HCT116 (cell line): Measurements from ENCODE around the gene ST6GALNAC2. TPM values are rescaled to one million over a fixed set of nuclear protein-coding genes. Genes with fewer than 3 reads are reported as not detected.

Experiments used
- ATAC-seq: fragments of 200-7000 bp; cut with Tn5 transposase; 2 replicates; pipeline ENCODE4 v1.9.1; 2020; ENCODE audit warnings: mild to moderate bottlenecking, moderate library complexity
- BruUV-seq: library from RNA; stranded (reverse); fragments of 400-500 nt; replicated peaks from 2 replicates; lab custom pipeline; 2021; lab: Mats Ljungman, UMichigan
- CTCF ChIA-PET: fragments of 300-600 bp; sonication (Branson Sonifier 250); formaldehyde crosslinking; loops from one replicate; lab custom pipeline; 2021; ENCODE audit warnings: antibody characterized with exemption; lab: Charles Lee
- POLR2A ChIA-PET: fragments of 300-600, 350-600 bp; sonication (Branson Sonifier 250); formaldehyde crosslinking; loops from one replicate; lab custom pipeline; 2021; ENCODE audit warnings: antibody characterized with exemption; lab: Charles Lee
- RAD21 ChIA-PET, 2 experiments: fragments of 300-600 bp; sonication (Branson Sonifier 250); formaldehyde crosslinking; loops; one replicate each; lab custom pipeline; 2023; ENCODE audit warnings: low total read pairs in 2 of 2; ENCODE audit not compliant: uncharacterized antibody in 2 of 2, unreplicated experiment in 2 of 2, low non-redundant PET in 1 of 2; lab: Charles Lee
- DNase-seq: peaks from one replicate; pipeline ENCODE4 v3.0.0-alpha.2; 2010; ENCODE audit warnings: low read depth, low spot score
- H2AFZ ChIP-seq: fragments of 200-600 bp; shearing (Covaris generic), sonication (generic); 2 replicates; pipeline ENCODE4 v1.6.1; 2017; ENCODE audit warnings: low read depth, mixed run types, mixed read lengths, antibody characterized with exemption, low read length; ENCODE audit not compliant: poor library complexity, severe bottlenecking
- H3K27ac ChIP-seq: 2 replicates; pipeline ENCODE4 v1.5.1; 2012; ENCODE audit warnings: low read depth, low read length
- H3K27me3 ChIP-seq: fragments of 200-600 bp; sonication (generic); 2 replicates; pipeline ENCODE4 v1.6.1; 2016; ENCODE audit warnings: mixed run types, low read length, mixed read lengths; ENCODE audit not compliant: insufficient read depth
- H3K36me3 ChIP-seq, 2 experiments: fragments of 200-500 bp in 1 of 2; fragments of 200-600 bp in 1 of 2; sonication (Bioruptor generic) in 1 of 2; sonication (generic) in 1 of 2; 2 replicates each; pipeline versions ENCODE4 v1.5.1 to v1.6.1; 2014 to 2016; ENCODE audit warnings: low read length in 2 of 2, inconsistent platforms in 1 of 2, mixed read lengths in 1 of 2, mixed run types in 1 of 2; ENCODE audit not compliant: insufficient read depth in 2 of 2, control insufficient read depth in 1 of 2
- H3K4me1 ChIP-seq, 2 experiments: fragments of 200-600 bp in 1 of 2; sonication (generic) in 1 of 2; 2 replicates each; pipeline versions ENCODE4 v1.5.1 to v1.6.1; 2012 to 2017; ENCODE audit warnings: low read length in 2 of 2, inconsistent platforms in 1 of 2, mild to moderate bottlenecking in 1 of 2, mixed read lengths in 1 of 2, mixed run types in 1 of 2, moderate library complexity in 1 of 2; ENCODE audit not compliant: insufficient read depth in 2 of 2, control insufficient read depth in 1 of 2
- H3K4me2 ChIP-seq: fragments of 200-600 bp; sonication (generic); 2 replicates; pipeline ENCODE4 v1.6.1; 2017; ENCODE audit warnings: mixed run types, low read length, mixed read lengths
- H3K4me3 ChIP-seq, 2 experiments: fragments of 200-600 bp in 1 of 2; sonication (generic) in 1 of 2; replicated peaks in 1 of 2; 2 replicates each; pipeline ENCODE4 v1.5.1; 2011 to 2016; ENCODE audit warnings: low read length in 2 of 2, control low read depth in 1 of 2, low read depth in 1 of 2, mild to moderate bottlenecking in 1 of 2, mixed read lengths in 1 of 2, mixed run types in 1 of 2
- H3K79me2 ChIP-seq: fragments of 200-600 bp; sonication (generic); 2 replicates; pipeline ENCODE4 v1.6.1; 2017; ENCODE audit warnings: mild to moderate bottlenecking, mixed run types, low read length, moderate library complexity, mixed read lengths; ENCODE audit not compliant: insufficient read depth
- H3K9ac ChIP-seq: fragments of 200-600 bp; sonication (generic); 2 replicates; pipeline ENCODE4 v1.6.1; 2016; ENCODE audit warnings: low read length, mixed read lengths
- H3K9me2 ChIP-seq: fragments of 200-600 bp; sonication (generic), shearing (Covaris generic); 2 replicates; pipeline ENCODE4 v1.6.1; 2017; ENCODE audit warnings: mixed run types, mild to moderate bottlenecking, moderate library complexity; ENCODE audit not compliant: insufficient read depth
- H3K9me3 ChIP-seq, 2 experiments: fragments of 200-500 bp in 1 of 2; fragments of 200-600 bp in 1 of 2; sonication (Bioruptor generic) in 1 of 2; sonication (generic) in 1 of 2; 2 replicates each; pipeline ENCODE4 v1.6.1; 2014 to 2017; ENCODE audit warnings: low read length in 2 of 2, mixed read lengths in 2 of 2, inconsistent platforms in 1 of 2, low read depth in 1 of 2, mild to moderate bottlenecking in 1 of 2, mixed run types in 1 of 2, moderate library complexity in 1 of 2; ENCODE audit not compliant: control insufficient read depth in 1 of 2, insufficient read depth in 1 of 2
- H4K20me1 ChIP-seq: fragments of 200-600 bp; sonication (generic), shearing (Covaris generic); 2 replicates; pipeline ENCODE4 v1.6.1; 2017; ENCODE audit warnings: mixed run types, mild to moderate bottlenecking, moderate library complexity; ENCODE audit not compliant: insufficient read depth
- ATF3 ChIP-seq: IDR thresholded peaks from 2 replicates; pipeline ENCODE4 v1.6.1; 2012
- CBX3 ChIP-seq: IDR thresholded peaks from 2 replicates; pipeline ENCODE4 v1.6.1; 2012; ENCODE audit warnings: low read depth
- EGR1 ChIP-seq: IDR thresholded peaks from 2 replicates; pipeline ENCODE4 v1.6.1; 2012; ENCODE audit warnings: low read depth
- FOSL1 ChIP-seq: IDR thresholded peaks from 2 replicates; pipeline ENCODE4 v1.6.1; 2012; ENCODE audit warnings: low read depth
- MAX ChIP-seq: IDR thresholded peaks from 2 replicates; pipeline ENCODE4 v1.6.1; 2012
- POLR2A ChIP-seq: IDR thresholded peaks from 2 replicates; pipeline ENCODE4 v1.7.0; 2011; ENCODE audit warnings: borderline replicate concordance; ENCODE audit not compliant: insufficient read depth, insufficient read length; ENCODE audit errors: extremely low read depth
- POLR2AphosphoS5 ChIP-seq: IDR thresholded peaks from 2 replicates; pipeline ENCODE4 v1.6.1; 2011; ENCODE audit warnings: mild to moderate bottlenecking, low read depth, low read length, moderate library complexity
- RAD21 ChIP-seq: IDR thresholded peaks from 2 replicates; pipeline ENCODE4 v1.6.1; 2012; ENCODE audit warnings: low read depth, mild to moderate bottlenecking
- REST ChIP-seq: IDR thresholded peaks from 2 replicates; pipeline ENCODE4 v1.6.1; 2012; ENCODE audit warnings: low read depth
- SP1 ChIP-seq: IDR thresholded peaks from 2 replicates; pipeline ENCODE4 v1.6.1; 2012; ENCODE audit warnings: low read depth
- SRF ChIP-seq: IDR thresholded peaks from 2 replicates; pipeline ENCODE4 v1.6.1; 2012; ENCODE audit warnings: low read depth
- TCF7L2 ChIP-seq: IDR thresholded peaks from 2 replicates; pipeline ENCODE4 v1.7.0; 2011; ENCODE audit warnings: borderline replicate concordance, inconsistent platforms; ENCODE audit not compliant: insufficient read depth, insufficient read length; ENCODE audit errors: extremely low read depth
- ZFX ChIP-seq: fragments of 450-650 bp; IDR thresholded peaks from 2 replicates; pipeline ENCODE4 v1.6.1; 2017
- ZNF274 ChIP-seq: fragments of 200-500 bp; sonication (Bioruptor generic); IDR thresholded peaks from 2 replicates; pipeline ENCODE4 v1.6.1; 2014; ENCODE audit warnings: mild to moderate bottlenecking, low read depth, low read length, inconsistent platforms
- intact Hi-C: fragments of 100-400 bp; cut with micrococcal nuclease; formaldehyde crosslinking; loops from 2 replicates; pipeline ENCODE4 v1.10.0; 2022
- total RNA-seq: library from RNA; stranded (reverse); gene quantifications from one replicate; pipeline ENCODE4 v1.2.1, GENCODE V29; 2021; ENCODE audit not compliant: unreplicated experiment

ST6GALNAC2 gene
- total RNA-seq, 1 experiment from 2014 or later, result 14.7 TPM

GRCh38 chr17:76550712-76551615 lies 34.7 kb downstream of the ST6GALNAC2 start:
- POLR2A ChIA-PET, result interaction anchor here (0.7 kb wide), 1 partner anchor 10 kb away, joined by 3 read pairs; no protein-coding TSS in a partner anchor
- no peak overlapping the region for H2AFZ ChIP-seq
- H3K27ac ChIP-seq, result no peak overlapping the region
- H3K4me3 ChIP-seq, result no peak overlapping the region
- no peaks in the 10 kb centered on the region for H3K9me2 ChIP-seq
- intact Hi-C loops, result no loop called here
- RAD21 ChIA-PET, result no interaction called here
- H4K20me1 ChIP-seq, result no peaks in the 10 kb centered on the region
- no peak overlapping the region for H3K9ac ChIP-seq
- no peak overlapping the region for H3K4me2 ChIP-seq
- H3K79me2 ChIP-seq, result no peaks in the 10 kb centered on the region
- TF ChIP-seq EGR1 (no peak), POLR2AphosphoS5 (0 out of 2 replicates have a peak, but pooled peaks have one; percentile 16)
- H3K4me1 ChIP-seq, result peaks cover 0 to 13% of the 10 kb centered on the region in 2 experiments; a peak in 2 of 4 replicates
- no peaks in the 10 kb centered on the region for H3K9me3 ChIP-seq
- BruUV-seq, result no TSS peak
- H3K27me3 ChIP-seq, result no peaks in the 10 kb centered on the region
- DNase-seq (no peak), ATAC-seq (no peak)
- H3K36me3 ChIP-seq, result no peaks in the 10 kb centered on the region
- CTCF ChIA-PET, result interaction anchor here (1.1 kb wide), 2 partner anchors 28 to 73 kb away, joined by 3 to 4 read pairs; no protein-coding TSS in a partner anchor

GRCh38 chr17:76549539-76549938 lies 36.1 kb downstream of the ST6GALNAC2 start:
- H3K9me2 ChIP-seq, result no peaks in the 10 kb centered on the region
- H3K79me2 ChIP-seq, result no peaks in the 10 kb centered on the region
- no peak for ATAC-seq
- H3K9me3 ChIP-seq, result no peaks in the 10 kb centered on the region
- no peak overlapping the region for H3K9ac ChIP-seq
- H3K4me1 ChIP-seq, result peaks cover 0 to 13% of the 10 kb centered on the region in 2 experiments; a peak in 2 of 4 replicates
- no TSS peak for BruUV-seq
- no peaks in the 10 kb centered on the region for H3K36me3 ChIP-seq
- H3K4me2 ChIP-seq, result no peak overlapping the region
- H3K4me3 ChIP-seq, result no peak overlapping the region
- no peak overlapping the region for H2AFZ ChIP-seq
- ChIA-PET POLR2A (interaction anchor here (1.1 kb wide), 1 partner anchor 20 kb away, joined by 3 read pairs; a partner anchor contains a TSS), RAD21 (no interaction called here), CTCF (interaction anchor here (0.8 to 1.6 kb wide), 3 partner anchors 8 to 26 kb away, joined by 3 to 6 read pairs (median 4); no protein-coding TSS in a partner anchor)
- no peaks in the 10 kb centered on the region for H4K20me1 ChIP-seq
- DNase-seq, result no peak
- intact Hi-C loops, result no loop called here
- TF ChIP-seq REST (no peak), TCF7L2 (no peak), CBX3 (no peak), SRF (no peak), RAD21 (no peak), MAX (no peak), ATF3 (no peak), ZFX (no peak), FOSL1 (no peak), POLR2A (no peak), POLR2AphosphoS5 (no peak), ZNF274 (no peak), SP1 (no peak)
- H3K27ac ChIP-seq, result no peak overlapping the region
- H3K27me3 ChIP-seq, result no peaks in the 10 kb centered on the region
